PC-9 (cell line): Measurements from ENCODE around the gene SCCPDH.

ENCODE experiments used
- EZH2 ChIP-seq: fragments of 200-600 bp; sonication (generic); IDR thresholded peaks from 2 replicates; pipeline ENCODE4 v1.8.0; 2017; ENCODE audit warnings: antibody characterized with exemption, low read depth
- TF ChIP-seq, protein P1 (sequence below): fragments of 200-600 bp; sonication (generic); conservative IDR thresholded peaks from 2 replicates; pipeline ENCODE4 v1.6.1; 2017; ENCODE audit warnings: mixed run types, antibody characterized with exemption, mild to moderate bottlenecking, moderate library complexity

- TF ChIP-seq, protein P1, sequence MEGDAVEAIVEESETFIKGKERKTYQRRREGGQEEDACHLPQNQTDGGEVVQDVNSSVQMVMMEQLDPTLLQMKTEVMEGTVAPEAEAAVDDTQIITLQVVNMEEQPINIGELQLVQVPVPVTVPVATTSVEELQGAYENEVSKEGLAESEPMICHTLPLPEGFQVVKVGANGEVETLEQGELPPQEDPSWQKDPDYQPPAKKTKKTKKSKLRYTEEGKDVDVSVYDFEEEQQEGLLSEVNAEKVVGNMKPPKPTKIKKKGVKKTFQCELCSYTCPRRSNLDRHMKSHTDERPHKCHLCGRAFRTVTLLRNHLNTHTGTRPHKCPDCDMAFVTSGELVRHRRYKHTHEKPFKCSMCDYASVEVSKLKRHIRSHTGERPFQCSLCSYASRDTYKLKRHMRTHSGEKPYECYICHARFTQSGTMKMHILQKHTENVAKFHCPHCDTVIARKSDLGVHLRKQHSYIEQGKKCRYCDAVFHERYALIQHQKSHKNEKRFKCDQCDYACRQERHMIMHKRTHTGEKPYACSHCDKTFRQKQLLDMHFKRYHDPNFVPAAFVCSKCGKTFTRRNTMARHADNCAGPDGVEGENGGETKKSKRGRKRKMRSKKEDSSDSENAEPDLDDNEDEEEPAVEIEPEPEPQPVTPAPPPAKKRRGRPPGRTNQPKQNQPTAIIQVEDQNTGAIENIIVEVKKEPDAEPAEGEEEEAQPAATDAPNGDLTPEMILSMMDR, result no peak
- no peak for TF ChIP-seq EZH2
Observed at GRCh38 chr1:246791303-246791918, 67.2 kb downstream of the SCCPDH start.
